ENCODE measurements around the gene FHAD1.

DNA sequence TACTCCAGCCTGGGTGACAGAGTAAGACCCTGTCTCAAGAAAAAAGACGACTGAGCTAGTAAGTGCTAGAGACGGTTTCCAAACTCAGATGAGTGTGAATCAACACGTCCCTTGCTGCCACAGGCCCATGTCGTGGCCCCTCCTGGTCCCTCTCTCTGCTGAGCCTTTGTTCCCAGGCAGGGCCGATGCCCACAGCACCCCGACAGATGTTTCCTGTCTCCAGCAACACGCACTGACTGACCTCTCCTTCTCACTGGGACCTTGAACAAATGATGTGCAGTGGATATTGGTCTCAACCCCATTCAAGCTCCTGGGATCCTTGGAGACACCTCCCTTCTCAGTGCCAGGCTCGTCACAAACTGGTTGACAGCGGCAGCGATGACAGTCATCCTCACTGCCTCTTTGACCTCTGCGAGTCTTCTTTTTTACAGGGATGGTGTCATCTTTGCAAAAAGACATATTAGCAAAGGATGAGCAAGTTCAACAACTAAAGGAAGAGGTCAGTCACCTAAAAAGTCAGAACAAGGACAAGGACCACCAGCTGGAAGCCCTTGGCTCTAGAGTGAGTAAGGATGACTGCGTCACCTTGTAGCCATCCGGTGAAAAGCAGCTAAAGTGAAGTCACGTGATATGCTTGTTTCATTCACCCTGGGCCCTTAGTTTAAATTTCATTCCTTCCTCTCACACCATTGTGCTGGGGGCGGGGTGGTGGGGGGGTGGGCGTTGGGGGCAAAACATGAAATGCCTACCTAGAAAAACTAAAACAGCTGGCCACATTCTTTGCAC is 65.8 kb downstream of the FHAD1 start:
- no peak for TF ChIP-seq CTCF (IDR thresholded peaks at IDR 0.05; ENCODE audit: low read depth, low read length, missing input control)
- no peak for TF ChIP-seq GABPA (IDR thresholded peaks at IDR 0.05 in 1 of 2, conservative IDR thresholded peaks at IDR 0.05 in 1 of 2)
- no peak for TF ChIP-seq YY1 (IDR thresholded peaks at IDR 0.05)
- no peak for TF ChIP-seq RAD21 (IDR thresholded peaks at IDR 0.05)
- TF ChIP-seq REST (IDR thresholded peaks at IDR 0.05) = no peak
- TF ChIP-seq EGR1 (IDR thresholded peaks at IDR 0.05; ENCODE audit: low read depth in 2 of 2) = no peak
- TF ChIP-seq, protein P1, sequence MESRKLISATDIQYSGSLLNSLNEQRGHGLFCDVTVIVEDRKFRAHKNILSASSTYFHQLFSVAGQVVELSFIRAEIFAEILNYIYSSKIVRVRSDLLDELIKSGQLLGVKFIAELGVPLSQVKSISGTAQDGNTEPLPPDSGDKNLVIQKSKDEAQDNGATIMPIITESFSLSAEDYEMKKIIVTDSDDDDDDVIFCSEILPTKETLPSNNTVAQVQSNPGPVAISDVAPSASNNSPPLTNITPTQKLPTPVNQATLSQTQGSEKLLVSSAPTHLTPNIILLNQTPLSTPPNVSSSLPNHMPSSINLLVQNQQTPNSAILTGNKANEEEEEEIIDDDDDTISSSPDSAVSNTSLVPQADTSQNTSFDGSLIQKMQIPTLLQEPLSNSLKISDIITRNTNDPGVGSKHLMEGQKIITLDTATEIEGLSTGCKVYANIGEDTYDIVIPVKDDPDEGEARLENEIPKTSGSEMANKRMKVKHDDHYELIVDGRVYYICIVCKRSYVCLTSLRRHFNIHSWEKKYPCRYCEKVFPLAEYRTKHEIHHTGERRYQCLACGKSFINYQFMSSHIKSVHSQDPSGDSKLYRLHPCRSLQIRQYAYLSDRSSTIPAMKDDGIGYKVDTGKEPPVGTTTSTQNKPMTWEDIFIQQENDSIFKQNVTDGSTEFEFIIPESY (IDR thresholded peaks at IDR 0.05) = no peak
- no peak for TF ChIP-seq MAX (IDR thresholded peaks at IDR 0.05)
- no peak for TF ChIP-seq SP1 (IDR thresholded peaks at IDR 0.05)
- TF ChIP-seq, protein P2, sequence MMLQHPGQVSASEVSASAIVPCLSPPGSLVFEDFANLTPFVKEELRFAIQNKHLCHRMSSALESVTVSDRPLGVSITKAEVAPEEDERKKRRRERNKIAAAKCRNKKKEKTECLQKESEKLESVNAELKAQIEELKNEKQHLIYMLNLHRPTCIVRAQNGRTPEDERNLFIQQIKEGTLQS (IDR thresholded peaks at IDR 0.05) = no peak
- no peak for TF ChIP-seq TAF1 (conservative IDR thresholded peaks at IDR 0.05)
- no peak for TF ChIP-seq RXRA (IDR thresholded peaks at IDR 0.05)
- no peak for TF ChIP-seq HNF4G (IDR thresholded peaks at IDR 0.05)

All from liver (tissue), 3 donors.